Measurements from ENCODE around the gene MFNG. TPM values are rescaled to one million over a fixed set of nuclear protein-coding genes. Genes with fewer than 3 reads are reported as not detected.
"Not testable (repeated sequence)": the region's sequence is repeated elsewhere in the genome, so short reads cannot be mapped to it uniquely, and the experiment has no call there.

Gene MFNG
- total RNA-seq, 4 donors from 2014 or later, result 11.7 to 24.9 (median 19.4) TPM

GRCh38 chr22:37473437-37473946 is 12.7 kb downstream of the MFNG start:
- 77 to 92% methylated on average over 6 to 8 of the region's 8 CpGs for WGBS, 2 donors
- no peaks in the 10 kb centered on the region for H3K9me3 ChIP-seq
- no peak for DNase-seq (ENCODE audit: low spot score in 2 of 2)
- H3K27me3 ChIP-seq, result peaks cover 0 to 32% of the 10 kb centered on the region in 2 donors
- H3K27ac ChIP-seq, result no peak overlapping the region
- H3K4me3 ChIP-seq, result no peak overlapping the region
- TF ChIP-seq CTCF (IDR thresholded peaks at IDR 0.05) (no peak), EP300 (IDR thresholded peaks at IDR 0.05) (no peak), POLR2A (IDR thresholded peaks at IDR 0.05) (no peak)
- peaks cover 0 to 11% (median 0%) of the 10 kb centered on the region in 3 donors for H3K36me3 ChIP-seq
- no peaks in the 10 kb centered on the region for H3K4me1 ChIP-seq

- Histone ChIP-seq H3K4me3 (no peak overlapping the region), H3K9me3 (no peaks in the 10 kb centered on the region), H3K4me1 (no peaks in the 10 kb centered on the region), H3K27me3 (peaks cover 0 to 33% of the 10 kb centered on the region in 2 donors), H3K27ac (no peak overlapping the region), H3K36me3 (peaks cover 0 to 11% (median 0%) of the 10 kb centered on the region in 3 donors)
- DNase-seq (ENCODE audit: low spot score in 2 of 2), result no peak
- 26 to 36% methylated on average over 8 of the region's 8 CpGs for WGBS, 2 donors
- TF ChIP-seq CTCF (IDR thresholded peaks at IDR 0.05) (peak; percentile 20 to 52 (median 33)), POLR2A (IDR thresholded peaks at IDR 0.05) (no peak)
Observed at GRCh38 chr22:37472418-37473006, 13.7 kb downstream of the MFNG start.

- no peak for DNase-seq (ENCODE audit: low spot score in 2 of 2)
- Histone ChIP-seq H3K9me3 (no peaks in the 10 kb centered on the region), H3K4me1 (no peaks in the 10 kb centered on the region), H3K36me3 (peaks cover 0 to 11% (median 0%) of the 10 kb centered on the region in 3 donors), H3K4me3 (no peak overlapping the region), H3K27me3 (peaks cover 0 to 36% of the 10 kb centered on the region in 2 donors), H3K27ac (no peak overlapping the region)
- WGBS, 2 donors, result 83 to 87% methylated on average over 9 of the region's 9 CpGs
- TF ChIP-seq CTCF (IDR thresholded peaks at IDR 0.05) (no peak), EP300 (IDR thresholded peaks at IDR 0.05) (no peak), POLR2A (IDR thresholded peaks at IDR 0.05) (no peak)
Observed at GRCh38 chr22:37471727-37472417, 14.3 kb downstream of the MFNG start.

- no peak for TF ChIP-seq CTCF (IDR thresholded peaks at IDR 0.05)
- TF ChIP-seq POLR2A (IDR thresholded peaks at IDR 0.05), result no peak
- TF ChIP-seq EP300 (IDR thresholded peaks at IDR 0.05), result no peak
- no peak for DNase-seq (ENCODE audit: low spot score in 2 of 2)
- Histone ChIP-seq H3K4me1 (no peaks in the 10 kb centered on the region), H3K4me3 (no peak overlapping the region), H3K36me3 (peaks cover 0 to 11% (median 0%) of the 10 kb centered on the region in 3 donors), H3K27ac (no peak overlapping the region), H3K9me3 (no peaks in the 10 kb centered on the region), H3K27me3 (peaks cover 0 to 23% of the 10 kb centered on the region in 2 donors)
- 57 to 68% methylated on average over 5 of the region's 5 CpGs for WGBS, 2 donors
Observed at GRCh38 chr22:37470087-37470445, 16.1 kb downstream of the MFNG start.

- DNase-seq (ENCODE audit: low spot score in 2 of 2), result no peak
- H3K27ac ChIP-seq, result no peak overlapping the region
- 81 to 82% methylated on average over 6 to 8 of the region's 8 CpGs for WGBS, 2 donors
- H3K4me1 ChIP-seq, result no peaks in the 10 kb centered on the region
- peaks cover 0 to 22% of the 10 kb centered on the region in 2 donors for H3K27me3 ChIP-seq
- no peak overlapping the region for H3K4me3 ChIP-seq
- peaks cover 0 to 7% (median 0%) of the 10 kb centered on the region in 3 donors for H3K36me3 ChIP-seq
- no peak for TF ChIP-seq CTCF (IDR thresholded peaks at IDR 0.05)
- no peak for TF ChIP-seq POLR2A (IDR thresholded peaks at IDR 0.05)
- no peak for TF ChIP-seq EP300 (IDR thresholded peaks at IDR 0.05)
- no peaks in the 10 kb centered on the region for H3K9me3 ChIP-seq
Observed at GRCh38 chr22:37469416-37470086, 16.6 kb downstream of the MFNG start.

GRCh38 chr22:37468201-37468695 is 17.9 kb downstream of the MFNG start:
- H3K9me3 ChIP-seq; H3K4me3 ChIP-seq; DNase-seq (ENCODE audit: low spot score in 2 of 2); H3K36me3 ChIP-seq; H3K4me1 ChIP-seq; H3K27ac ChIP-seq: not testable (repeated sequence)
- peaks cover 0 to 12% of the 10 kb centered on the region in 2 donors for H3K27me3 ChIP-seq
- 89% methylated on average over 14 of the region's 14 CpGs for WGBS, 2 donors
